MM.1S (cell line): Measurements from ENCODE around the gene AKAP13.

Source experiments
- EZH2 ChIP-seq: fragments of 300-600 bp; sonication (generic); optimal IDR thresholded peaks from 2 replicates; pipeline ENCODE3; 2017; ENCODE audit warnings: low read depth, mild to moderate bottlenecking, antibody characterized with exemption, low read length, mixed read lengths
- TF ChIP-seq, protein P1 (sequence below): fragments of 300-600 bp; sonication (generic); IDR thresholded peaks from 2 replicates; pipeline ENCODE4 v1.5.1; 2016; ENCODE audit warnings: antibody characterized with exemption, low read length, mixed read lengths

DNA sequence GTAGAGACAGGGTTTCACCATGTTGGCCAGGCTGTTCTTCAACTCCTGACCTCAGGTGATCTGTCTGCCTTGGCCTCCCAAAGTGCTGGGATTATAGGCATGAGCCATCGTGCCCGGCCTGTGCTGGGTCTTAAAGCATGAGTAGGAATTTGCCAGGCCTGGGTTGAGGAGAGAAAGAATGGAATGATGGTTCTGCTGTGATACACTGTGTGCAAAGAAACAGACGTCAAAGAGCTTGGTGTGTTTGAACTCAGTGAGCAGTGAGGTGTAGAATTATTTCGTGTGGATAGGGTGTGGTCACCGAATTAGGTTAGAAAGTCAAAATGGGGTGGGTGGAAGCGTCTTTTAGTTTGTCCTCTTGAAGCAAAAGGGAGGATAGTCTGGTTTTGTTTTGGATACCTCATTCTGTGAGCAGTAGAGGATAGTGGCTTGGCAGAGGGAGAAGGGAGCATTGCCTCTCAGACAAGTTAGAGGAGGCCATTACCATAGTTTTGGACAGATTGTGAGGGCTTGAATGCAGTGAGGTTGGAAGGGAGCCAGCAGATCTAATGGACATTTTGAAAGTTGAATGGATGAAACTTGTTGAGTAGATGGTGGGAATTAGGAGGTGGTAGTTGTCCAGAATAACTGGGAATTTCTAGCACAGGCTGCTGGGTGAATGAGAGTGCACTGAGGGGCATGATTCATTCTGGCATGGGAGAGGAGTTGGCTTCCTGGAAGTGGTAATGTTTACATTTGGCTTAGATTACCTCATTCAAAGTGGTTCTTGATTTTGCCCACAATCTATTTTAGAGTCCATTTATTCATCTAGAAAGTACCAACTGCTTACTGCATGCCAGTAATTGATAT, 27.2 kb downstream of the AKAP13 start:
- TF ChIP-seq EZH2, result no peak
- TF ChIP-seq, protein P1, sequence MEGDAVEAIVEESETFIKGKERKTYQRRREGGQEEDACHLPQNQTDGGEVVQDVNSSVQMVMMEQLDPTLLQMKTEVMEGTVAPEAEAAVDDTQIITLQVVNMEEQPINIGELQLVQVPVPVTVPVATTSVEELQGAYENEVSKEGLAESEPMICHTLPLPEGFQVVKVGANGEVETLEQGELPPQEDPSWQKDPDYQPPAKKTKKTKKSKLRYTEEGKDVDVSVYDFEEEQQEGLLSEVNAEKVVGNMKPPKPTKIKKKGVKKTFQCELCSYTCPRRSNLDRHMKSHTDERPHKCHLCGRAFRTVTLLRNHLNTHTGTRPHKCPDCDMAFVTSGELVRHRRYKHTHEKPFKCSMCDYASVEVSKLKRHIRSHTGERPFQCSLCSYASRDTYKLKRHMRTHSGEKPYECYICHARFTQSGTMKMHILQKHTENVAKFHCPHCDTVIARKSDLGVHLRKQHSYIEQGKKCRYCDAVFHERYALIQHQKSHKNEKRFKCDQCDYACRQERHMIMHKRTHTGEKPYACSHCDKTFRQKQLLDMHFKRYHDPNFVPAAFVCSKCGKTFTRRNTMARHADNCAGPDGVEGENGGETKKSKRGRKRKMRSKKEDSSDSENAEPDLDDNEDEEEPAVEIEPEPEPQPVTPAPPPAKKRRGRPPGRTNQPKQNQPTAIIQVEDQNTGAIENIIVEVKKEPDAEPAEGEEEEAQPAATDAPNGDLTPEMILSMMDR, result no peak
